AG10803 (cell line): Measurements from ENCODE around the gene TAF3.
A peak's percentile ranks its signal among the peaks of the same experiment; 100 is the strongest.

ENCODE experiments used
- DNase-seq: peaks from one replicate; pipeline ENCODE4 v3.0.0; 2010; ENCODE audit warnings: low read depth
- H3K4me3 ChIP-seq: 2 replicates; pipeline ENCODE4 v1.5.1; 2011; ENCODE audit warnings: mild to moderate bottlenecking, low read length, control low read depth
- TF ChIP-seq, protein P1 (sequence below): conservative IDR thresholded peaks from 2 replicates; pipeline ENCODE4 v1.5.1; 2011; ENCODE audit warnings: mild to moderate bottlenecking, low read length, control low read depth, inconsistent platforms

Gene TAF3

DNA sequence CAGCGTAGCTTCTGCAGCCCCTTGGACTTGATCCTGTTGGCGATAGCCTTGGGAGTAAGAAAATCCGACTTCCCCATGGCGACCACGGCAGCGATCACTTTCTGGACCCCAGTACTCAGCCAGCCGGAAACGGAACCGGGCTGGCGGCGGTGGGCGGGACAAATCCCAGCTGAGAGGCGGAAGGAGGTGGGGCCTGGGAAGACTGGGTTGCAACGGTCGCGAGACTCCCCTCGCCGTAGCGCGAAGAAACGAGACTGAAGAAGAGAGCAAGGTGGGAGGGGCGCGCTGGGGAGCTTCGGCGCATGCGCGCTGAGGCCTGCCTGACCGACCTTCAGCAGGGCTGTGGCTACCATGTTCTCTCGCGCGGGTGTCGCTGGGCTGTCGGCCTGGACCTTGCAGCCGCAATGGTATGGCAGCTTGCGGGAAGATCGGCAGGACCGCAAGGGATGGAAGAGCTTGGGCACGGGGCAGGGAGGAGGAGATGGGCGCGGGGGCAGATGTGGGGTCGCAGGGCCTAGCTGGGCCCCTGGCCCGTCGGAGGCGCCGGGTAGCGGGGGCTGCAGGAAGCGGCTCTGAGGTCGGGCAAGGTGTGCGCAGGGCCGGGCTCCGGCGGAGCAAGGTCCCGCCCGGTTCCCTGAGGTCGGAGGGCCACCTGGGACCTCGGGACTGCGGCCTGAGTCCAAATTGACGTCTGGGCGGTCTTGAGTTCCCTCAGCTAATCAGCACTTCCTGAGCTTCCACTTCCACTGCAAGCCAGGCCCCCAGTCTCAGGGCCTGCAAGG lies 30.3 kb upstream of the TAF3 start, which contains the start of the genes ATP5F1C and KIN:
TSS of gene ATP5F1C (plus strand) at position 321 of the 782 bp plus-strand sequence. CDS start at position 352, 31 bp downstream.
TSS of gene KIN (minus strand) at position 137 of the 782 bp plus-strand sequence. CDS start at position 77, 60 bp downstream.
- peak within 1 kb of the TSS; percentile 99 for H3K4me3 ChIP-seq
- TF ChIP-seq, protein P1, sequence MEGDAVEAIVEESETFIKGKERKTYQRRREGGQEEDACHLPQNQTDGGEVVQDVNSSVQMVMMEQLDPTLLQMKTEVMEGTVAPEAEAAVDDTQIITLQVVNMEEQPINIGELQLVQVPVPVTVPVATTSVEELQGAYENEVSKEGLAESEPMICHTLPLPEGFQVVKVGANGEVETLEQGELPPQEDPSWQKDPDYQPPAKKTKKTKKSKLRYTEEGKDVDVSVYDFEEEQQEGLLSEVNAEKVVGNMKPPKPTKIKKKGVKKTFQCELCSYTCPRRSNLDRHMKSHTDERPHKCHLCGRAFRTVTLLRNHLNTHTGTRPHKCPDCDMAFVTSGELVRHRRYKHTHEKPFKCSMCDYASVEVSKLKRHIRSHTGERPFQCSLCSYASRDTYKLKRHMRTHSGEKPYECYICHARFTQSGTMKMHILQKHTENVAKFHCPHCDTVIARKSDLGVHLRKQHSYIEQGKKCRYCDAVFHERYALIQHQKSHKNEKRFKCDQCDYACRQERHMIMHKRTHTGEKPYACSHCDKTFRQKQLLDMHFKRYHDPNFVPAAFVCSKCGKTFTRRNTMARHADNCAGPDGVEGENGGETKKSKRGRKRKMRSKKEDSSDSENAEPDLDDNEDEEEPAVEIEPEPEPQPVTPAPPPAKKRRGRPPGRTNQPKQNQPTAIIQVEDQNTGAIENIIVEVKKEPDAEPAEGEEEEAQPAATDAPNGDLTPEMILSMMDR = no peak
- DNase-seq = peak; percentile 95

- DNase-seq = no peak
- TF ChIP-seq, protein P1 = no peak
Measured at GRCh38 chr10:7788639-7789286, 29.5 kb upstream of the TAF3 start.

DNA sequence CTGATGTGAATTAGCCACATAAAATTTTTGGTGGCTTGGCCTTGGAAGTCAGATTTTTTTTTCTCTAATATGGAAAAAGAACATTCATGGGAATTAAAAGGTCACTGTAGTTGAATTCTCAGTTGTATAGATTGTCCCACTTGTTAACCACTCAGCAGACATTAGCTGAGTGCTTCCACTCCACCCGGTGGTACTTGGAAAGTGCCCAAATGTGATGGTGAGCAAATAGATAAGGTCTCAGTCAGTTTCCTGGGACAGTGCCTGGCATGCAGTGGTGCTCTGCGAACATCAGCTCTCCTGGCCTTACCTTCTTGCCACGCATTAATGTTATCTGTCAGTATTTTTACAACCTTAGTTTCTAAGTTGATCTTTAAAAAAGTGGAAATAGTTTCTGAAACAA lies 28.9 kb upstream of the TAF3 start:
- peak overlapping the region; percentile 99 for H3K4me3 ChIP-seq
- TF ChIP-seq, protein P1 = no peak
- peak; percentile 12 for DNase-seq

More at GRCh38 chr10:7788639-7789286, 29.5 kb upstream of the TAF3 start:
- H3K4me3 ChIP-seq = peak overlapping the region; percentile 99

DNA sequence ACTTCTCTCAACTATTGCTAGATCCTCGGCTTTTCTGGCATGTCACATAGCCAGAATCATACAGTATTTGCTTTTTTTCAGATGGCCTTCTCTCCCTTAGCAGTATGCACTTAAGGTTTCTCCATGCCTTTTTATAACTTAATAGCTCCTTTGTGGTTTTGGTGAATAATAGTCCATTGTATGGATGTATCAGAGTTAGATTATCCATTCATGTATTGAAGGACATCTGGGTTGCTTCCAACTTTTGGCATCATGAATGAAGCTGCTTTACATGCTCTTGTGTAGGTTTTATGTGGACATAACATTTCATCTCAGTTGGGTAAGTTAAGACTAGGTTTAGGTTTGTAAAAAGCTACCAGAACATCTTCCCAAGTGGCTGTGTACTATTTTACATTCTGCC lies 25.8 kb upstream of the TAF3 start:
- H3K4me3 ChIP-seq = no peak overlapping the region
- TF ChIP-seq, protein P1 = no peak
- no peak for DNase-seq

- H3K4me3 ChIP-seq = no peak overlapping the region
- DNase-seq = no peak
- TF ChIP-seq, protein P1 = no peak
Measured at GRCh38 chr10:7794251-7795026, 23.9 kb upstream of the TAF3 start.

DNA sequence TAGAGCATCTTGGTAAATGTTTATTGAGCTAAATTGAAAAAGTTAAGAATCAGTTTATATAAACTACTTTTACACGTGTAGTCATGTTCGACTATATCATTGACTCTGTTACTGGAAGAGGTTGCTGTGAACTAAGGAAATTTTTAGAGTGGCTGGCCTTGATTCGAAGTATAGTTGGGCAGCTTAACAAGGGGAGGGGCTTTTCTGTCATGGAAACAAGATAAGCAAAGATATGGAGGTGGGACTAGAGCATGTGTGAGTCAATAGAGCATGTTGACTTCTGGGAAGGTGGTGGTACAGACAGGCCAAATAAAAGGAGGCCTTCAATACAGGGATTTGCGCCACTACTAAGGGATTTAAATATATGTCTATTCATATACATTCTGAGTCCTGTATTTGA lies 22.7 kb upstream of the TAF3 start:
- no peak overlapping the region for H3K4me3 ChIP-seq
- TF ChIP-seq, protein P1 = no peak
- no peak for DNase-seq
